Neural cell (in vitro differentiated cells): ENCODE measurements around the gene FAR2. TPM values are rescaled to one million over a fixed set of nuclear protein-coding genes. Genes with fewer than 3 reads are reported as not detected.

ENCODE experiments used
- H2AFZ ChIP-seq: fragments of 200-600, 300-800 bp; sonication (generic), shearing (Covaris generic); 2 replicates; pipeline ENCODE4 v1.6.0; 2014; ENCODE audit warnings: low read depth, mild to moderate bottlenecking, antibody characterized with exemption, low read length, moderate library complexity
- H3F3A ChIP-seq: fragments of 200-600 bp; shearing (Covaris generic); 2 replicates; pipeline ENCODE4 v1.6.1; 2016; ENCODE audit warnings: mild to moderate bottlenecking, moderate library complexity, mixed read lengths, antibody characterized with exemption, low read length; ENCODE audit not compliant: insufficient read depth, poor library complexity, severe bottlenecking
- H3K27ac ChIP-seq: fragments of 200-600, 300-800 bp; sonication (generic), shearing (Covaris generic); 2 replicates; pipeline ENCODE4 v1.5.1; 2014; ENCODE audit warnings: mild to moderate bottlenecking, low read length, moderate library complexity
- H3K27me3 ChIP-seq: fragments of 300-800, 200-600 bp; sonication (generic), shearing (Covaris generic); 2 replicates; pipeline ENCODE4 v1.6.0; 2014; ENCODE audit warnings: mild to moderate bottlenecking, low read depth, low read length, moderate library complexity; ENCODE audit not compliant: insufficient read depth
- H3K36me3 ChIP-seq: fragments of 300-800, 200-600 bp; sonication (generic), shearing (Covaris generic); 2 replicates; pipeline ENCODE4 v1.5.1; 2014; ENCODE audit warnings: mild to moderate bottlenecking, antibody characterized with exemption, low read length, moderate library complexity; ENCODE audit not compliant: insufficient read depth
- H3K4me2 ChIP-seq: fragments of 300-800, 200-600 bp; sonication (generic), shearing (Covaris generic); 2 replicates; pipeline ENCODE4 v1.6.0; 2014; ENCODE audit warnings: mild to moderate bottlenecking, low read length
- H3K4me3 ChIP-seq: fragments of 300-800, 200-600 bp; sonication (generic), shearing (Covaris generic); 2 replicates; pipeline ENCODE4 v1.5.1; 2014; ENCODE audit warnings: mild to moderate bottlenecking, low read length, moderate library complexity
- H3K79me2 ChIP-seq: fragments of 200-600 bp; shearing (Covaris generic); replicated peaks from 2 replicates; pipeline ENCODE4 v1.6.0; 2014; ENCODE audit warnings: mild to moderate bottlenecking, low read length, moderate library complexity; ENCODE audit not compliant: insufficient read depth
- H3K9ac ChIP-seq: fragments of 300-800, 200-600 bp; sonication (generic), shearing (Covaris generic); 2 replicates; pipeline ENCODE4 v1.6.1; 2016; ENCODE audit warnings: mild to moderate bottlenecking, low read length, mixed read lengths
- H3K9me2 ChIP-seq: fragments of 200-600 bp; shearing (Covaris generic); 2 replicates; pipeline ENCODE4 v1.6.1; 2016; ENCODE audit warnings: mild to moderate bottlenecking, low read length, mixed read lengths; ENCODE audit not compliant: insufficient read depth
- H3K9me3 ChIP-seq: fragments of 200-600, 300-800 bp; sonication (generic), shearing (Covaris generic); 2 replicates; pipeline ENCODE4 v1.6.1; 2016; ENCODE audit warnings: mild to moderate bottlenecking, mixed run types, low read length, moderate library complexity, mixed read lengths
- H4K20me1 ChIP-seq: fragments of 200-600 bp; shearing (Covaris generic); 2 replicates; pipeline ENCODE4 v1.6.1; 2016; ENCODE audit warnings: mild to moderate bottlenecking, mixed run types; ENCODE audit not compliant: insufficient read depth
- EP300 ChIP-seq: fragments of 450-650 bp; conservative IDR thresholded peaks from 2 replicates; pipeline ENCODE4 v1.6.1; 2014; ENCODE audit warnings: antibody characterized with exemption, mild to moderate bottlenecking, moderate library complexity; ENCODE audit not compliant: poor library complexity, severe bottlenecking
- EZH2 ChIP-seq: fragments of 200-600, 300-800 bp; shearing (Covaris generic), sonication (generic); IDR thresholded peaks from 2 replicates; pipeline ENCODE4 v1.6.1; 2014; ENCODE audit warnings: antibody characterized with exemption, low read length, borderline replicate concordance, mild to moderate bottlenecking; ENCODE audit not compliant: insufficient read depth, poor library complexity, severe bottlenecking
- MXI1 ChIP-seq: fragments of 450-650 bp; conservative IDR thresholded peaks from 2 replicates; pipeline ENCODE4 v1.6.1; 2014; ENCODE audit warnings: antibody characterized with exemption, mild to moderate bottlenecking; ENCODE audit not compliant: poor library complexity, severe bottlenecking
- POLR2AphosphoS5 ChIP-seq: IDR thresholded peaks from 2 replicates; pipeline ENCODE4 v1.6.1; 2012
- RAD21 ChIP-seq: fragments of 450-650 bp; conservative IDR thresholded peaks from 2 replicates; pipeline ENCODE4 v1.6.1; 2014; ENCODE audit warnings: antibody characterized with exemption, mild to moderate bottlenecking, moderate library complexity
- SMC3 ChIP-seq: fragments of 450-650 bp; conservative IDR thresholded peaks from 2 replicates; pipeline ENCODE4 v1.6.1; 2014; ENCODE audit warnings: antibody characterized with exemption, mild to moderate bottlenecking, moderate library complexity; ENCODE audit not compliant: poor library complexity
- TAF1 ChIP-seq: IDR thresholded peaks from 2 replicates; pipeline ENCODE4 v1.6.1; 2012; ENCODE audit warnings: low read depth
- polyA plus RNA-seq: library from polyadenylated mRNA; depleted of rRNA; stranded (reverse); fragments of >200 nt; gene quantifications from 2 replicates; pipeline ENCODE4 v1.2.3, GENCODE V29; 2014
- TF ChIP-seq, protein P1 (sequence below): IDR thresholded peaks from 2 replicates; pipeline ENCODE4 v1.6.1; 2012; ENCODE audit warnings: borderline replicate concordance
- TF ChIP-seq, protein P2 (sequence below): fragments of 450-650 bp; IDR thresholded peaks from 2 replicates; pipeline ENCODE4 v1.5.1; 2014; ENCODE audit warnings: antibody characterized with exemption, mild to moderate bottlenecking, moderate library complexity; ENCODE audit not compliant: poor library complexity, severe bottlenecking

FAR2 gene
- polyA plus RNA-seq, 1 donor from 2014 or later = 0.99 TPM

- Histone ChIP-seq H3K9ac (no peak overlapping the region), H2AFZ (no peak overlapping the region), H3K36me3 (no peaks in the 10 kb centered on the region), H4K20me1 (no peaks in the 10 kb centered on the region), H3K79me2 (no peaks in the 10 kb centered on the region), H3K27me3 (no peaks in the 10 kb centered on the region), H3F3A (peaks cover 6% of the 10 kb centered on the region), H3K27ac (no peak overlapping the region), H3K4me2 (no peak overlapping the region), H3K9me2 (no peaks in the 10 kb centered on the region), H3K4me3 (no peak overlapping the region), H3K9me3 (no peaks in the 10 kb centered on the region)
- TF ChIP-seq TAF1 = no peak
- TF ChIP-seq, protein P1, sequence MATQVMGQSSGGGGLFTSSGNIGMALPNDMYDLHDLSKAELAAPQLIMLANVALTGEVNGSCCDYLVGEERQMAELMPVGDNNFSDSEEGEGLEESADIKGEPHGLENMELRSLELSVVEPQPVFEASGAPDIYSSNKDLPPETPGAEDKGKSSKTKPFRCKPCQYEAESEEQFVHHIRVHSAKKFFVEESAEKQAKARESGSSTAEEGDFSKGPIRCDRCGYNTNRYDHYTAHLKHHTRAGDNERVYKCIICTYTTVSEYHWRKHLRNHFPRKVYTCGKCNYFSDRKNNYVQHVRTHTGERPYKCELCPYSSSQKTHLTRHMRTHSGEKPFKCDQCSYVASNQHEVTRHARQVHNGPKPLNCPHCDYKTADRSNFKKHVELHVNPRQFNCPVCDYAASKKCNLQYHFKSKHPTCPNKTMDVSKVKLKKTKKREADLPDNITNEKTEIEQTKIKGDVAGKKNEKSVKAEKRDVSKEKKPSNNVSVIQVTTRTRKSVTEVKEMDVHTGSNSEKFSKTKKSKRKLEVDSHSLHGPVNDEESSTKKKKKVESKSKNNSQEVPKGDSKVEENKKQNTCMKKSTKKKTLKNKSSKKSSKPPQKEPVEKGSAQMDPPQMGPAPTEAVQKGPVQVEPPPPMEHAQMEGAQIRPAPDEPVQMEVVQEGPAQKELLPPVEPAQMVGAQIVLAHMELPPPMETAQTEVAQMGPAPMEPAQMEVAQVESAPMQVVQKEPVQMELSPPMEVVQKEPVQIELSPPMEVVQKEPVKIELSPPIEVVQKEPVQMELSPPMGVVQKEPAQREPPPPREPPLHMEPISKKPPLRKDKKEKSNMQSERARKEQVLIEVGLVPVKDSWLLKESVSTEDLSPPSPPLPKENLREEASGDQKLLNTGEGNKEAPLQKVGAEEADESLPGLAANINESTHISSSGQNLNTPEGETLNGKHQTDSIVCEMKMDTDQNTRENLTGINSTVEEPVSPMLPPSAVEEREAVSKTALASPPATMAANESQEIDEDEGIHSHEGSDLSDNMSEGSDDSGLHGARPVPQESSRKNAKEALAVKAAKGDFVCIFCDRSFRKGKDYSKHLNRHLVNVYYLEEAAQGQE = no peak
- TF ChIP-seq, protein P2, sequence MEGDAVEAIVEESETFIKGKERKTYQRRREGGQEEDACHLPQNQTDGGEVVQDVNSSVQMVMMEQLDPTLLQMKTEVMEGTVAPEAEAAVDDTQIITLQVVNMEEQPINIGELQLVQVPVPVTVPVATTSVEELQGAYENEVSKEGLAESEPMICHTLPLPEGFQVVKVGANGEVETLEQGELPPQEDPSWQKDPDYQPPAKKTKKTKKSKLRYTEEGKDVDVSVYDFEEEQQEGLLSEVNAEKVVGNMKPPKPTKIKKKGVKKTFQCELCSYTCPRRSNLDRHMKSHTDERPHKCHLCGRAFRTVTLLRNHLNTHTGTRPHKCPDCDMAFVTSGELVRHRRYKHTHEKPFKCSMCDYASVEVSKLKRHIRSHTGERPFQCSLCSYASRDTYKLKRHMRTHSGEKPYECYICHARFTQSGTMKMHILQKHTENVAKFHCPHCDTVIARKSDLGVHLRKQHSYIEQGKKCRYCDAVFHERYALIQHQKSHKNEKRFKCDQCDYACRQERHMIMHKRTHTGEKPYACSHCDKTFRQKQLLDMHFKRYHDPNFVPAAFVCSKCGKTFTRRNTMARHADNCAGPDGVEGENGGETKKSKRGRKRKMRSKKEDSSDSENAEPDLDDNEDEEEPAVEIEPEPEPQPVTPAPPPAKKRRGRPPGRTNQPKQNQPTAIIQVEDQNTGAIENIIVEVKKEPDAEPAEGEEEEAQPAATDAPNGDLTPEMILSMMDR = no peak
- no peak for TF ChIP-seq POLR2AphosphoS5
- no peak for TF ChIP-seq RAD21
- TF ChIP-seq EZH2 = no peak
- TF ChIP-seq MXI1 = no peak
- no peak for TF ChIP-seq EP300
- no peak for TF ChIP-seq SMC3
These were observed 165.3 kb downstream of the FAR2 start for GRCh38 chr12:29314416-29314815.

- Histone ChIP-seq H3K79me2 (no peaks in the 10 kb centered on the region), H3K36me3 (no peaks in the 10 kb centered on the region), H3K4me3 (no peak overlapping the region), H4K20me1 (no peaks in the 10 kb centered on the region), H3K9me2 (no peaks in the 10 kb centered on the region), H3K4me2 (no peak overlapping the region), H3F3A (peaks cover 6% of the 10 kb centered on the region), H3K27ac (peak overlapping the region; percentile 73), H3K9me3 (no peaks in the 10 kb centered on the region), H3K27me3 (no peaks in the 10 kb centered on the region), H3K9ac (no peak overlapping the region), H2AFZ (no peak overlapping the region)
- TF ChIP-seq, protein P2 = no peak
- TF ChIP-seq EP300 = no peak
- TF ChIP-seq SMC3 = no peak
- TF ChIP-seq EZH2 = no peak
- no peak for TF ChIP-seq RAD21
- no peak for TF ChIP-seq MXI1
- no peak for TF ChIP-seq POLR2AphosphoS5
- no peak for TF ChIP-seq TAF1
These were observed 167.7 kb downstream of the FAR2 start for GRCh38 chr12:29316752-29317151.
